HG02840 (cell line): ENCODE data around the gene IRF1.

Experiments used
- ATAC-seq: cut with Tn5 transposase; IDR thresholded peaks from one replicate; pipeline ENCODE4 v1.9.1; 2021; ENCODE audit warnings: mild to moderate bottlenecking, moderate library complexity, moderate number of reproducible peaks; ENCODE audit not compliant: unreplicated experiment, low FRiP score

IRF1 gene

GRCh38 chr5:132475987-132476875, 14.3 kb downstream of the IRF1 start:
- no peak for ATAC-seq

DNA sequence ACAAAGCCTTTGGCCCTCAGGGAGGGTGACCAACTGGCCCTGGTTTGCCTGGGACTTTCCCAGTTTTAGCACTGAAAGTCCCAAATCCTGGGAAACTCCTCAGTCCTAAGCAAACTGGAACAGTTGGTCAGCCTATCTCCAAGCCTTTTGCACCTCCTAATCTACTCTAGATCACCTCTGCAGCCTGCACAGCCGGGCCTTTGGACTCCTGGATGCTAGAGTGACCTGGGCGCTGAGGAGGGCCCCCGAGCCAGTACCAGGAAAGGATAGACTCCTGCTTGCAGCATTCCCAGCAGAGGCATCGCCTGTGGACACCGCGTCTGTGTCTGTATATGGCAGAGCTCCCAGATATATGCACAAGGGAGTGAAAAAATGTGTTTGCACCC, 15.1 kb downstream of the IRF1 start:
- no peak for ATAC-seq

DNA sequence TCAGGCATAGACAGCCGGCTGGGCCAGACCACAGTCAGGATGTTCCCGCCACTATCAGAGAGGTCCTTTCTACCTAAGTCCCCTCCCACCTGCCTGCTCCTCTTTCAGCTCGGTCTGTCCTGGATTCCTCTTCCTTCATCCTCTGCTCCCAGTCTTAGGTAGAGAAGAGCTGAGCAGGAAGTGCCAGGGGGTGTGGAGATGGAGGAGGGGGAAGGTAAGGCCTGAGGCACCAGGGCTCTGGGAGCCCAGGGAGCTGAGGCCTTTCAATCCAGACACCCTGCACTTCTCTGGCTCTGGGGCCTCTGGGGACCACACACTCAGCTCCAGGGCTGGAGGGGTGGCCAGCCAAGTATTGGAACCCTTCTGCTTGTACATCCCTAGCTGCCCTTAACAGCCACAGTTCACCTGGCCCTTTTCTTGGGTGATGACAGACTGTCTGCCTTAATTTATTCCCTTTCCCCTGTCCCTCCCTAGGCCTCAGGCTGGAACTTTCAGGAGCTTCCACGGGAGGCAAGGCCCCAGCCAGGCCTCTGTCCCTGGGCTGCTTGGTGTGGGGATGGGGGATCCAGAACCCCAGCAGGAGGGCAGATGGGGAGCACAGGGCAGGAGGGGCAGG, 15.6 kb downstream of the IRF1 start:
- ATAC-seq, result no peak

DNA sequence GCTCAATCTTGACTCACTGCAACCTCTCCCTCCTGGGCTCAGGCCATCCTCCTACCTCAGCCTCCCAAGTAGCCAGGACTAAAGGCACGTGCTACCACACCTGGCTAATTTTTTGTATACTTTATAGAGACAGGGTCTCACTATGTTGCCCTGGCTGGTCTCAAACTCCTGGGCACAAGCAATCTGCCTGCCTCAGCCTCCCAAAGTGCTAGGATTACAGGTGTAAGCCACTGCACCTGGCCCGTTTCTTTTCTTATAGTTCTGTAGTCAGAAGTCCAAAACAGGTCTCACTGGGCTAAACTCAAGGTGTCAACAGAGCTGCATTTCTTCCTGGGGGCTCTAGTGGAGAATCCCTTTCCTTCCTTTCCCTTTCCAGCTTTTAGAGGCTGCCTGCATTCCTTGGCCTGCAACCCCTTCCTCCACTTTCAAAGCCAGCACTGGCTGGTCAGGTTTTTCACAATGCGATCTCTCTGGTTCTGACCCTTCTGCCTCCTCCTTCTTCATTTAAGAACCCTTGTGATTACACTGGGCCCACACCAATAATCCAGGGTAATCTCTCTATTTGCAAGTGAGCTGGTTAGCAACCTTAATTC, 16.3 kb downstream of the IRF1 start:
- no peak for ATAC-seq

GRCh38 chr5:132473668-132474067, 16.9 kb downstream of the IRF1 start:
- no peak for ATAC-seq

GRCh38 chr5:132473019-132473531, 17.5 kb downstream of the IRF1 start:
- peak; percentile 57 for ATAC-seq

- no peak for ATAC-seq
Measured at GRCh38 chr5:132472431-132472830, 18.1 kb downstream of the IRF1 start.

- no peak for ATAC-seq
Measured at GRCh38 chr5:132471944-132472343, 18.6 kb downstream of the IRF1 start.

- ATAC-seq, result no peak
Measured at GRCh38 chr5:132471151-132471907, 19.2 kb downstream of the IRF1 start.

DNA sequence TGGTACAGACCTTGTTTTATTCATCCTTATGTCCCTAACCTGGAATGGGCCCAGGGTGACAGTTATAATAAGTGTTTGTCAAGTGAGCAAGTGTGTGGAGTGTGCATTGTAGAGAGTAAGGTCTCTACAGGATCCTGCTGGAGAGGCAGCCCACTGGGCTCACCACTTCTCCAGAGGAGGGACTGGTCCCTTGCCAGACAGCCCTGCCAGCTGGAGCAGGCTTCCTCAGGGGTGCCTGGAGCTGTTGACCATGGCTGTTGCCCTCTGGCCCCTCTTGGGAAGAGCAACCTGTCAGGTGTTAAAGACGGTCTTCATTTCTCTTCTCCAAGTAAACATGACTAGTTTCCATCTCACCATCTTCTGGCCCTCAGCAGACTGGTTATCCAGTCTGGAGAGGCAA, 20.0 kb downstream of the IRF1 start:
- no peak for ATAC-seq

DNA sequence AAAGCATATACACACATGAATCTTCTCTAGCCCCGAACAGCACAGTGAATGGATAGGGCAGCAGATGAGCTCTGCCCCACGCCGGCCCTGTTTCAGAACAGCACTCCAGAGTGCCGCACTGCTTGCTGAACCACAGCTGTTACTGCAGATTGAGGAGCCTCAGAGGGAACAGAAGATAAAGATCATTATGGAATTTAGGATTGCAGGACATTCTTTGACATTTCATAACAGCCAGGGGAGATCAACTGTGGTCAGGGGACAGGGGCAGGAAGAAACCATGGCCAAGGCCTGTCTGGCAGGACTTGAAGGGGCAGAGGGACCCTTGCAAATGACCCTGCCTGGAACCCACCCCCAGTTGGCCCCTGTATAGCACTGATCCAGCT, 20.6 kb downstream of the IRF1 start:
- ATAC-seq, result no peak

- ATAC-seq, result no peak
Measured at GRCh38 chr5:132469380-132470009, 21.1 kb downstream of the IRF1 start.

DNA sequence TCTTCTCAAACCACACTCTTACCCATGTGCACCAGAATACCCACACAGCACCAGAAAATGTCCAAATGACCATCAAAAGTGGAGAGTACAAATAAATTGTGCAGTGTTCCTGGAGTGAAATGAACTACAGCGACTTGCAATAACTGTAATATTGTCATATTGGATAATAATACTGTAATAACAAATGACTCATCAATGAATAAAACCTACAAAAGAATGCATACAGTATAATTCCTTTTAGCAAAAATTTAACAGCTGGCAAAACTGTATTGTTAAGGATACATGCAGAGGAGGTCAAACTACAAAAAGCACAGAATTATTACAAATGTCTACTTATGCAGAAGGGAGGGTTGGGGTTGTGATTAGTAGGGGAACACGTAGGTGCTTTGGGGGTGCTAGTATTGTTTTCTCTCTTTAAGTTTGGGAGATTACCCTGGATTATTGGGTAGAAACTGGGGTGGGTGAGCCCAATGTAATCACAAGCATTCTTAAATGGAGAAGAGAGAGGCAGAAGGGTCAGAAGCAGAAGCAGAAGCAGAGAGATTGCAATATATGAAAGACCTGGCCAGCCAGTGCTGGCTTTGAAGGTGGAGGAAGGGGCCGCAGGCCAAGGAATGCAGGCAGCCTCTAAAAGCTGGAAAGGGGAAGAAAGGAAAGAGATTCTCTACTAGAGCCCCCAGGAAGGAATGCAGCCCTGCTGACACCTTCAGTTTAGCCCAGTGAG, 21.8 kb downstream of the IRF1 start:
- no peak for ATAC-seq

DNA sequence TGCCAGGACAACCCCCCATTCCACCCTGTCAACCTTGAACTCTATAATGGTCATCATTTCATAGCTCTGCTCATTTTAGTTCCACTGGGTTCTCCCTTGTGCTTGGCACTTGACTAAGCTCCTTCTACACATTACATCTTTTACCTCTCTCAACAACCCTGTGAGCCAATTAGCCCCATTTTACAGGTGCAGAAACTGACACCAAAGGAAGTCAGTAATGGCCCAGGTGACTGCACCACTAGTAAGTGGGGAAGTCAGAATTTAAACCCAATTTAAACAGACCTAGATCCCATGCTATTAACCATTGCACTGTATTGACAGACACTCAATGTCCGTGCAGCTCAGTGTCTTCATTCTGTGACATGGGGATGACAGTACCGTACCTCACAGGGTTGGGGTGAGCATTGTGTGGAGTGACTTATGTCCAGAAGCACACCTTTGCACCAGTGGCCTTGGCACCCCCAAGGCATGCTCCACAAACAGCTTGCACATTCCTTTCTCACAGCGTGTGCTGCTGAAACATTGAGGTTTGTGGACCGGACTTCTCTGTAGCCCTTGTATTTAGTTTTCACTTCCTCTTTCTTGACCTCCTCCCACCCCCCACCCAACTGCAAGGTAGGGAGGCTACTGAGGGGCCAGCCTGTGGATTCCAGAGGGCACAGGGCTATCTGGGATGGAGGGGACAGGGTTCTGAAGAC, 23.1 kb downstream of the IRF1 start:
- ATAC-seq, result no peak

DNA sequence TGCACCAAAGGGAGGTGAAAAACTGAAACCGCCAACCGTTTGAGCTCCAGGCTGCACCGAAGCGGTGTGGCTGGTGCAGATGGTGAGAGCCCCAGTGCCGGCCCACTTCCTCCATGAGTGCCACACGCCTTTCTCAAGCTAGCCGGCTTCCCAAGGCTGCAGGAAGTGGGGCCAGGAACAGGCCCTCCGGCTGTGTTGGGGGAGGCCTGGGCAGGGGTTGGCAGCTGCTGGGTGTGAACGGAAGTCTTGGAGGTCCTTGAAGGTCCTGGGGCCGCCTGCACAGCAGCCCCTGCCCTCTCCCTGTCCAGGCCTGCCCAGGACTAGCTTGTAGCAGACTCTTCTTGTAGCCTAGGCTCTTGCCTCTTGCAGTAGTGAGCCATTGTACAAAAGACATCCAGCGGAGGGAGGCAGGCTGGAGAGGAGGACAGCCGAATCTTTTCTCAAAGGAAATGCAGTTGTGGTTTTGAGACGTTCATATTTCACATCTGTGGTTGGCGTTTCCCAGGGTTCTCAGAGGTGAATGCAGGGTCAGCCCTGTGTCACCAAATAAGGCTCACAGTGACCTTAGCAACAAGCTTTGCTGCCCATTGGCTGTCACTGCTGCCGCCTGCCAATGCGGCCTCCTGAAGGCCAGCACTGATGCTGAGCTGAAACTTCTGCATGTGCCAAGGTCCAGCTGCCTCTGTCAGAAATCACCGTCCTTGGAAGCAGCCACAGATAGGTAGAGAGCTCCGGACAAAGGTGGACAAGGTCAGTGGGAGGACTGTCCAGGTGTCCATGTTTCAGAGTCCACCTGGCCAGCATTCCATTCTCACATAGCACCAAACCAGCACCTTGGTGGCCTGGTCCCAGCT, 23.9 kb downstream of the IRF1 start:
- peak; percentile 64 for ATAC-seq

- no peak for ATAC-seq
Measured at GRCh38 chr5:132465059-132465707, 25.4 kb downstream of the IRF1 start.

DNA sequence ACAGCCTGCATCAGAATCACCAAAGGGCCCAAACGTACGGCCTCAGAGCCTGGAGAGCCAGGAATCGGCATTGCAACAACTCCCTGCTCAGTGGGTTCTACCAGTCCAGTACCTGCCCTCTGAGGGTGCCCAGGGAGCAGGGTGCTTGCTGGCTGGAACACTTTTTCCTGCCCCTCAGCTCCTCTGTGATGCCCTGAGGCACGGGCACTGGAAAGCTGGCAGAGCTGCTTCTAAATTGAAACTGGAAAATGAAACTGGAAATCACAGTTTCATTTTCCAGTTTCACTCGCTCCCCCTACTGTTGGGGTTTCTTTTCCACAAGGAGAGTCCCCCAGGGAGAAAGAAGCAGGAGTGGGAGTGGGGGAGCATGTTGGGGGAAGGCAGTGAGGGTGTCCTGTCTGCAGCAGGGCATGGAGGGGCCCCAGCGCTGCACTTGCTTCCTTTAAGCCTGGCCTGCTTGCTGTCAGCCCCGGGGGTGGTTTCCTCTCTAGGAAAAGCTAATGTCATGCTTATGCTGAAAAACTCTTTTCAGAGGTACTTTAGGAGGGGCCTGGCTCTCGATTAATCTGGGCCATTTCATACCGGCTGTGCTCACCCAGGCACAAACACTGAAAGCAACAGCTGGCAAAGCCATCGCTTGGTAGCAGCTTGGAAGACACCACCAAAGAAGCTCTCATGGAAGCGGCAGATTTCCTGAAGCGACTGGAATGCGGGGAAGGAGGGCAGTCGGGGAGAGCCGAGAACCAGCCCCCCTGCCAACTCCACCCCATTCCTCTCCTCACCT, 26.2 kb downstream of the IRF1 start:
- no peak for ATAC-seq
